Measurements from ENCODE around the gene DLX2. TPM values are rescaled to one million over a fixed set of nuclear protein-coding genes. Genes with fewer than 3 reads are reported as not detected.

Gene DLX2
- total RNA-seq, 4 donors from 2014 or later, result not detected

GRCh38 chr2:172083628-172084394 lies 18.9 kb downstream of the DLX2 start:
- intact Hi-C loops (cut with DNase I; ENCODE audit: low total_unique reads), result no loop called here
- Histone ChIP-seq H3K27ac (no peak overlapping the region), H3K27me3 (peaks cover 57 to 81% of the 10 kb centered on the region in 2 donors), H3K4me3 (no peak overlapping the region), H3K4me1 (peaks cover 3 to 14% of the 10 kb centered on the region in 2 donors), H3K36me3 (no peaks in the 10 kb centered on the region), H3K9me3 (no peaks in the 10 kb centered on the region)
- TF ChIP-seq CTCF (IDR thresholded peaks at IDR 0.05) (no peak), POLR2A (IDR thresholded peaks at IDR 0.05) (no peak)
- DNase-seq, result no peak

- Histone ChIP-seq H3K9me3 (no peaks in the 10 kb centered on the region), H3K27me3 (peaks cover 57 to 74% of the 10 kb centered on the region in 2 donors), H3K27ac (no peak overlapping the region), H3K4me3 (no peak overlapping the region), H3K36me3 (no peaks in the 10 kb centered on the region), H3K4me1 (peaks cover 3 to 14% of the 10 kb centered on the region in 2 donors)
- no peak for DNase-seq
- intact Hi-C loops (cut with DNase I; ENCODE audit: low total_unique reads), result no loop called here
- TF ChIP-seq CTCF (IDR thresholded peaks at IDR 0.05) (no peak), POLR2A (IDR thresholded peaks at IDR 0.05) (no peak)
These were observed 19.6 kb downstream of the DLX2 start for GRCh38 chr2:172082944-172083627.

DNA sequence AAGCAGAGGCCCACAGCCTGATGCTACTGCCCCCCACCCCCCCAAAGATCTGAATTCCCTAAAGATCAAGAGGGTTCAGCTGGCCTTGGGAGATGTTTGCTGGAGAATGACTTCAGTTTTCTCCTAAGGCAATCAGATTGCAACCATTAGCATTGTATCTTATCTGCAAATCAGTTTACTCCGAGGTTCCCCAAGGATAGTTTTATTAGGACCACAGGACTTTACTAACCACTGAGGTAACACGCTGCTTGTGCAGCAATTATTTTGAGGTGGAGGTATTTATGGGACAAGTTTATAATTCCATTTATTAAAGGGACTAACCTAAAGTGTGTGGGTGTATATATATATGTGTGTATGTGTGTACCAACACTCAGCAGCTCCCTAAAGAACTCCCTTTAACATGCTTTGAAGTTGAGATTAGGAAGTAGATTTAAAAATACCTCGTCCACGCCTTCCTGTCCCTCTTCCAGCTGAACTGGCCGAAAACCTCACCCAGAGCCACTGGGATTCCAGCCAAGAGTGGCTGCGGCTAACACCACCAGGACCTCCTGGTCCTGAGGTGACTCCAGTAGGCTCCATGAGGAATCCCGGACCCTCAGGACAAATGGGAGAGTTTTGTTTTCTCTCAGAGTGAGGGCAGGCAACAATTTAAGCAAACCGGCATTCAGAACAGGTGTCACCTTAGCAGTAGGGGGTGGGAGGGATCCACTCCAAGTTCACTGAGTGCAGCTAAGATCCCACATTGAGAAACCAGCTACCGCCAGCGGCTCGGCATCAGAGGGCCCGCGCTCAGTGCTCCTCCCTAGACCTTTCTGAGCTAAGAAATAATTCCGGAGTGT lies 20.4 kb downstream of the DLX2 start:
- Histone ChIP-seq H3K4me3 (no peak overlapping the region), H3K9me3 (no peaks in the 10 kb centered on the region), H3K27ac (no peak overlapping the region), H3K27me3 (peaks cover 52 to 66% of the 10 kb centered on the region in 2 donors), H3K36me3 (no peaks in the 10 kb centered on the region), H3K4me1 (peaks cover 3 to 14% of the 10 kb centered on the region in 2 donors)
- intact Hi-C loops (cut with DNase I; ENCODE audit: low total_unique reads), result no loop called here
- DNase-seq, result no peak
- TF ChIP-seq CTCF (IDR thresholded peaks at IDR 0.05) (no peak), POLR2A (IDR thresholded peaks at IDR 0.05) (no peak)

GRCh38 chr2:172081221-172082022 lies 21.3 kb downstream of the DLX2 start:
- H3K4me3 ChIP-seq, result no peak overlapping the region
- TF ChIP-seq CTCF (IDR thresholded peaks at IDR 0.05) (no peak), POLR2A (IDR thresholded peaks at IDR 0.05) (no peak)
- no peak overlapping the region for H3K27ac ChIP-seq
- no peak for DNase-seq
- H3K4me1 ChIP-seq, result peaks cover 3 to 14% of the 10 kb centered on the region in 2 donors
- peaks cover 45 to 57% of the 10 kb centered on the region in 2 donors for H3K27me3 ChIP-seq
- no peaks in the 10 kb centered on the region for H3K9me3 ChIP-seq
- intact Hi-C loops (cut with DNase I; ENCODE audit: low total_unique reads), result no loop called here
- H3K36me3 ChIP-seq, result no peaks in the 10 kb centered on the region
